HG02973 (cell line): ENCODE data around the gene NAXD.
"Not testable (repeated sequence)": the region's sequence is repeated elsewhere in the genome, so short reads cannot be mapped to it uniquely, and the experiment has no call there.

ENCODE experiments used
- ATAC-seq: cut with Tn5 transposase; IDR thresholded peaks from one replicate; pipeline ENCODE4 v1.9.1; 2021; ENCODE audit warnings: moderate library complexity; ENCODE audit not compliant: unreplicated experiment

The NAXD gene

DNA sequence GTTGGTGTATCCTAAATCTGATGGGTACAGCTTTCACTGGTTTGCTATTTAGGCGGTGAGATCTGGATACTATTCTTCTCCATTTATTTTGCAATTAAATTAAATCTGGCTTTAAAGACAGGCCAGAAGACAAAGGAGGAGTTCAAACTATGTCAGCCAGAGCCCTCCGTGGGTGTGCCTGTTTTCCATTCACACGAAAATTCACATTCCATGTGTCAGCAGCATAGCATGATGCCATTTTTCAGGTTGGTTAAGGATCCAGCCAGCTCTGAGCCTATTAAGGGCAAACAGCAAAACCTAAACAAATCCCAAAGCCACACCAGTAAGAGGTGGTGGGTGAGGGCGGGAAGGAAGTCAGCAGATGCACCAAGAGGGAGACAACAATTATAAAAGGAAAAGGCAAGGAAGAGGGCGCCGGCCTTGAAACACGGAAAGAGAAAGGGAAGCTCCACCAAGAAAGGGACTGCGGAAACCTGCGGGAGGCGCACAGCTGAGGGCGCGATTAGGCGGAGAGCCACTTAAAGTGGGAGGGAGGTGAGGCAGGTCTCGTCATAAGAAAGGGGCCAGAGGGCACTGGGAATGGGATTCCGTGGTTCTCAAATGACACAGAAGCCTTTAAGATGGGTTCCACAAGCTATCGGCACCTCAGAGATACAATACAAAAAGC, 47.6 kb downstream of the NAXD start:
- no peak for ATAC-seq

DNA sequence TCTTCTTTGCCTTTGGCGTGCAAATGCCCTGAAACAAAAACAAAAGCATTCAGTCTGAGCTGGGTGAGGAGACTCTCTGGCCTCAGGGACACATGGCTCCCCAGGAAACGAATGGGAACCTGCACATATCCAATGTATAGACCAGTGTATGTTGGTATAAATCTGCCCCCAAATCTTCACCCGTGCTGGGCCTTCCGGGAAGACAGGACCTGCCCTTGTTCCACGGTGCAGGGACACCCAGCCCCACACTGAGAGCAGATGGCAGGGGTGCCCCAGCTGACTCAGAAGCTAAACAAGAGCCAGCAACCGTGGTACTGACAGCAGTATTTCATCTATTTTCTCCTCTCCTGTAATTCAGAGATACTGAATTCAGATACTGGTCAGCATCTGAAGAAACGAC, 48.1 kb downstream of the NAXD start:
- no peak for ATAC-seq

DNA sequence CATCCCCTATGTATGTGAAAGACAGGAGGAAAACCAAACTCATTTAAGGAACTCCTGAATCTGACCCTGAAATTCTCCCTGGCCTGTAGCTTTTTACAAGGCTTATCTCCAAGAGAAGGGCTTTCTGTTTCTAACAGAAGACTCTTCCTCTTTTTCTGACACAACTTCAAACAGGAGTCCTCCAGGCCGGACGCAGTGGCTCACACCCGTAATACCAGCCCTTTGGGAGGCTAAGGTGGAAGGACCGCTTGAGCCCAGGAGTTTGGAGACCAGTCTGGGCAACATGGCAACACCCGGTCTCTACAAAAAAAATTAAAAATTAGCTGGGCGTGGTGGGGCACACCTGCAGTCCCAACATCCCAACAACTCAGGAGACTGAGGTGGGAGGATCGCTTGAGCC, 48.7 kb downstream of the NAXD start:
- no peak for ATAC-seq

DNA sequence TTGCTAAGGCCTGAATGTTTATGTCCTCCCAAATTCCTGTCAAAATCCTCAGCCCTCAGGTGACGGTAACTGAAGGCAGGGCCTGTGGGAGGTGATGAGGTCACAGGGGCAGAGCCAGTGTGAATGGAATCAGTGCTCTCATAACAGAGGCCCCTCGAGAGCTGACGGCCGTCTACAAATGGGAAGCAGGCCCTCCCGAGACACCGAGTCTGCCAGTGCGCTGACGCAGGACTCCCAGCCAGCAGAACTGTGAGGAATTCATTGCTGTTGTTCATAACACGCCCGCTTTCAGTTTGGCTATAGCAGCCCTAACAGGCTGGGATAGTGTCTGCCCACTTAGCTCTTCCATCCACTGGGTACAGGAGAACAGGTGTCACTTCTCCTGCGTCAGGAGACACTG, 49.3 kb downstream of the NAXD start:
- ATAC-seq: no peak

DNA sequence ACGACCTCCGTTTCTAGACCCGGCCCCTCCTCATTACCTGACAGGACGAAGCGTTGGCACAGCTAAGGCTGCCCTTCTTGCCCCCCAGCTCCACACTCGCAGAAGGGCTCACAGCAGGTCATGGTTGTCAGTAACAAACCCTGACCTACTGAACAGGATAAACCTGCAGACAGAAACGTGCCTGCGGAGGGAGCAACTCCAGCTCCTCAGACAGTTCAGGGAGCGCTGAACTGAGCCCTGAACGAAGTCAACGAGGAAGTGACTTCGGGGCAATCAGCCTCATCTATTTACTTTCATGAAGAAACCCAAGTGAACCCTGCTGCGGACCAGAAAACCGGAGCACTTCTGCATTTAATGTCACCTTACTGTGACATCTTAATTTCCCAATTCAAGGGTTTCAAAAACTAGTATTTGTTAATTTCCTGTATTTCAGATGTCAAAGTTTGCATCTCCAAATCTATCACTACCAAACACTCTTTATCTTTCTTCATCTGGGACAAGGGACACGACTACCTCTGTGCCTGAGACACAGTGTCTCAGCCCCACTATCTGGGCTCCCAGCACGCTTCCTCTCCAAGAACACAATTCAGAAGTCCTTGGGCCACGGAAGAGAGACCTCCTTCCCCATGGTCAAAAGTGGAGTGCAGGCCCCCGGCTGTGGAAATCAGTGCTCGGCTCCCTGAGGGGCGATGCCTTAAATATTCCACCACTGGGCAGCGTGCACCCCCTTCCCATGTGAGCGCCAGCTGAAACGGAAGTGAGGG, 50.3 kb downstream of the NAXD start:
- ATAC-seq: no peak

DNA sequence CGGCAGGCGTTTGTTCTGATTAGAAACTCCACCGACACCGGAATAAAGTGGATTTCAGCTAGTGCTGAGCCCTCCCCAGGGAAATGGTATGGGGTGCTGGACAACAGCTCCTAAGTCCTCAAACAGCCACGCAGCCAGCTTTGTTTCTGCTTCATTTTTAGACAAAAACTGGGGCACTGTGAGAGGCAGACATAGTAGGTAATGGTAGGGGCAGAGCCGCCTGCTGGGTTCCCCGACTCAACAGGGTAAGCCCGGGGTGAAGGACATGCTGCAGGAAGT, 50.8 kb downstream of the NAXD start:
- ATAC-seq: no peak

DNA sequence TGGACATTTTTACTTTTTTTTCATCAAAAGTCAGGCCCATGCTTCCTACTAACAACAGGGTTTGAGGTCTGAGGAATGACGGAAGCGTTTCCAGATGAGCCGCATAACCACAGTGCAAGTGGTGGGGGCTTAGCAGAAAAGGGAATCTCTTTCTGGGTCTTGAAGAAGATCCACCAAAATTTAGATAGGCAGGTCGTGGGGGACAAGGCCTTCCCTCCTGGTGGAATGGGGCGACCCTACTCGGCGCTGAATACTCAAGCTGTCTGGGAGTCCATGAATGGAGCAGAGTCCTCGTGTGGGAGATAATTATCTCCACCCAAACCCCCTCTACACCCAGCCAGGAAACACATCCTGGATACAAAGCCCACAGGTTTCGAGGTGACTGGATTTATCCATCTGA, 53.7 kb downstream of the NAXD start:
- ATAC-seq: no peak

DNA sequence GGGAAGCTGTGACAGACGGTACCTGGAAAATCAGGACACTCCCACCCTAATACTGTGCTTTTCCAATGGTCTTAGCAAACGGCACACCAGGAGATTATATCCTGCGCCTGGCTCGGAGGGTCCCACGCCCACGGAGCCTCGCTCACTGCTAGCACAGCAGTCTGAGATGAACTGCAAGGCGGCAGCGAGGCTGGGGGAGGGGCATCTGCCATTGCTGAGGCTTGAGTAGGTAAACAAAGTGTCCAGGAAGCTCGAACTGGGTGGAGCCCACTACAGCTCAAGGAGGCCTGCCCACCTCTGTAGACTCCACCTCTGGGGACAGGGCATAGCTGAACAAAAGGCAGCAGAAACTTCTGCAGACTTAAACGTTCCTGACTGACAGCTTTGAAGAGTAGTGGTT, 54.5 kb downstream of the NAXD start:
- ATAC-seq: not testable (repeated sequence)

DNA sequence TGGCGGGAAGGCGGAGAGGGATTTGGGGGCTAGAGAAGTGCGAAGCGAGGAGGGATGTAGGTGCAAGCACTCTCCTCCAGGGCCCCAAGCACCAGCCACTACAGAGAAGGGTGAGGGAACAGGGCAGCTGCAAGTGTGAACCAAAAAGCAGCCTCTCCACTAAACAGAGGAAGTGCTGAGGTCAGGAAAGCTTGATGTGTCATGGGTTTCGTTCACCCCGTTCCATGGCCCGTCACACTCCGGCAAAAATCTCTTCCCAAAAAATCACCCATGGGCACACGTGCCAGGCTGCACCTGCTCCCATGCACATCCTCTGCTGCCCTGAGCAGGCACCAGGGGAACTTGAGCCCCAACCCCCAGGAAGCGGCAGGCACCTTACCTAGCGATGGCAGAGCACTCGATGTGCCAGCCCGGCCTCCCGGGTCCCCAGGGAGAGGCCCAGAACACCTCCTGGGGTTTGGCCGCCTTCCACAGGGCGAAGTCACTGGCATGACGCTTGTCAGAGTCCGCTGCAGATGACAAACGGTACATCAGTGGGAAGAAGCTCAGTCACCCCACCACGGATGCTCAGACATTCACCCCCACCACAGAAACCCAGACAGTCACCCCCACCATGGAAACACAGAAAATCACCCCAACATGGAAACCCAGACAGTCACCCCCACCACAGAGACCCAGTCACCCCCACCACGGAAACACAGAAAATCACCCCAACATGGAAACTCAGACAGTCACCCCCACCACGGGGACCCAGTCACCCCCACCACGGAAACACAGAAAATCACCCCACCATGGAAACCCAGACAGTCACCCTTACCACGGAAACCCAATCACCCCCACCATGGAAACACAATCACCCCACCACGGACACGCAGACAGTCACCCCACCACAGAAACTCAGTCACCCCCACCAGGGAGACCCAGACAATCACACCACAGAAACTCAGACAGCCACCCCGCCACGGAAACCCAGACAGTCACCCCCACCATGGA, 61.5 kb downstream of the NAXD start:
- peak; percentile 55 for ATAC-seq

DNA sequence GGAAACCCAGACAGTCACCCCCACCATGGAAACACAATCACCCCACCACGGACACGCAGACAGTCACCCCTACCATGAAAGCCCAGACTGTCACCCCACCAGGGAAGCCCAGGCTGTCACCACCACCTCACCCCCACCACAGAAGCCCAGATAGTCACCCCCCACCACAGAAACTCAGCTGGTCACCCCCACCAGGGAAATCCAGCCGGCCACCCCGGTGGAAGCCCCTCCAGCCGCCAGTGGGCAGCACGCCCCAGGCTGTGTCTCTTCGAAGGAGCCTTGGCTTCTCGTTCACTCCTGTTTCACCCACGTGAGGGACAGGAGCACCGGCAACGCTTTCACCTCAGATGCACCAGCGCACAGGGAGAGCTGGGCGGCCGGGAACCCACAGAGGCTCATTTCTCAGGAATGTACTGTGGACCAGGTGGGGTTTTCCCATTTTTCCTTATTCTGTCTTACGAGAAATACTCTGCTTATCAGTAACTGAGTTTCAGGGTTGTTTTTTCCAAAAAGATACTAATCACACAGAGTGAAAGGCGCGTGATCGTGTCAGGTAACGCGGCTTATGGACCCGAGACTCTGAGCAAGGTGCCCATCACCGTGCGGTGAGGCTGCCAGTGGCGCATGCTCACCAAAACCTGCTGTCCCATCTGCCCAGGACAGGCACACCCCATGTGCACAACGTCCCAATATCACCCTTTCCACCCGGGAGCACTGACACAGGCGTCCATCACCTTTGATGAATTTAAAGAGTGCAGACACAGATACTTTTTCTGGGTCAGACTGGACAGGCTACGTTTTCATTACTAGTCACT, 62.6 kb downstream of the NAXD start:
- no peak for ATAC-seq

DNA sequence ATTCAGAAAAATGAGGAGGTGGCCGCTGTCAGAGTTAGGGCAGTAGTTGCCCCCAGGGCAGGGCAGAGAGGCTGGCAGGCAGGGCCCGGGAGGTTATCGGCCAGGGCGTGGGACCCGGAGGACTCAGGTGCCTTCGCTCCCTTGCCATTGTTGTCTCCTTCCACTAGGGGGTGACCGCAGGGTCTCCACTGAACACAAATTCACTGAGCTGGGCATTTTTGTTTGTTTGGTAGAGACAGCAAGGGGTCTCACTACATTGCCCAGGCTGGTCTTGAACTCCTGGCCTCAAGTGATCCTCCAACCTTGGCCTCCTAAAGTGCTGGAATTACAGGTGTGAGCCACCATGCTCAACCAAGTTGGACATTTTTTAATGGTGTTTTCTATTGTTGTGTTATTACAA, 65.5 kb downstream of the NAXD start:
- no peak for ATAC-seq

DNA sequence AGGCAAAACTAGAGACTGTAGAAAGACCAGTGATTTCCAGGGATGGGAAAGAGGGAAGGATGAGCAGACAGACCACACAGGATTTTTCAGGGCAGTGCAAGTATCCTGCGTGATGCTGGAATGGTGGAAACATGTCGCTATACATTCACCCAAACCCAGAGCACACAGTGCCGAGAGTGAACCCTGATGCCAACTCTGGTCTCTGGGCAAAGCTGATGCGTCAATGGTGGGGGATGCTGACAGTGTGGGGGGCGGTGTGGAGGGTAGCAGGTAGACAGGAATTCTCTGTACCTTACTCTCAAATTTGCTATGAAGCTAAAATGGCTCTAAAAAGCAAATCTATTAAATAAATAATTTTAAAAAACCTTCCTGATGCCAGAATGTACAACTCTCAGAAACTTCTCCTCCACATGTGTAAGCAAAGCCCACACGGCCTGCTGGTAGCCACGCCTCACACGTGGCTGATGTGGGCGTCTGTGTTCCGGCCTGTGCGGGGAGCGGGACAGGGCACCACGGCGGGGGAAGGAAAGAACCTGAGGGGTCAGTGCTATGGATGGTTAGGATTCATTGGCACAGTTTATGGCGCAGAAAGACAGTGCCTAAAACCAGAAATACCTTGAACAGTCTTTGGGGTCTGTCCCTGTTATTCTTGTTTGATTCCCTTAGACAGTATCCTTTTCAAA, 66.7 kb downstream of the NAXD start:
- ATAC-seq: no peak

DNA sequence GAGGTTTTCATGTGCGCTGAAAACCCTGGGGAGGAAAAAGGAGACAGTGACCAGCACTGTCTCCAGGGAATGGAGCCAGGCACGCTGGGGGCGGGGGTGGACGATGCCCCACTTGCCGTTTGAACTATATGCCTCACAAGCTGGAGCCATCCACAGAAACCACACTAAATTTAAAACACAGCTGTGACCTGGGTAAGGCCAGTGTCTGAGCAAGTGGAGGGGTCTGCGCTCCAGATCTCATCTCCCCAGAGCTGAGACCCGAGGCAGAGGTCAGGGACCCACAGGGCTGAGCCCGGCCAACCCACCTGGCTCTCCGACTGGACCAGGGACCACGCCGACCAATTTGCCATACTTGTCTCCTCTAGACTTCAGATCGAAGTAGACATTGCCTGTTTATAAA, 67.4 kb downstream of the NAXD start:
- ATAC-seq: no peak

DNA sequence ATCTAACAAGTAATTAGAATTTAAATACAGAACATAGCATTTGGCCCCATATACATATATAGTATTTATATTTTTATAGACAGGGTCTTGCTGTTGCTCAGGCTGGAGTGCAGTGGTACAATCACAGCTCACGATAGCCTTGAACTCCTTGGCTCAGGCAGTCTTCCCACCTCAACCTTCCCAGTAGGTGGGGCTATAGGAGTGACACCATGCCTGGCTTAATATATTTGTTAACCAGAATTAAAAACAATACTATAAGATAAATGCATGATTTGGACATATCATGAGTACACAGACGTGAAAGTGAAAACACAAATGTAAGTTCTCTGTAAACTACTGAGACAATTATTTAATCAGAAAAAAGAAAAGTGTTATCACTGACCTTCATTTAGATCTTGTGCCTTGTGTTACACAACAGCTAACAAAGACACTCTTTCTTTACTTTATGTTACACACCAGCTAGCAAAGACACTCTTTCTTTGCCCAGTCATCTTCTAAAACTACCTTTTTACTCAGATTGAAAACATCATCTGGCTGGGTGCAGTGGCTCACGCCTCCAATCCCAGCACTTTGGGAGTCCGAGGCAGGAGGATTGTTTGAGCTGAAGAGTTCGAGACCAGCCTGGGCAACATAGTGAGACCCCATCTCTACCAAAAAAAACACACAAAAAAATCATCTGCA, 68.0 kb downstream of the NAXD start:
- ATAC-seq: no peak

DNA sequence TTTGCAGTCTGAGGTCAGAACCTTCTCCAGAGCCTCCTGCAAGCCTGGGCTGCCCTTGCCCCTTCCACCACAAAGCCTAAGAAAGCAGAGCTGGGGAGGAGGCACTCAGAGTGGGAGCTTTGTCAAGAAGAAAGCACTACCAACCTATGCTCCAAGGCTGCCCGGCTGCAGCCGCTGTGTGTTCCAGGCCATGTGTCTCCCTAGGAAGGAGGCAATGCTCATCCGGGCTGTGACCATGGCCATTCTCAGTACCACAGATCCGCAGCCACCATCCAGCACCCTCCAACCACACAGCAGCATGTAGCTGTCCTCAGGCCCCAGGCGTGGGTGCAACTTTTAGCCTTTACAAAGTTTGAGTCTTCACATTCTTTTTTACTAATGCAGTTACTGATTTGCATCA, 68.6 kb downstream of the NAXD start:
- ATAC-seq: no peak

DNA sequence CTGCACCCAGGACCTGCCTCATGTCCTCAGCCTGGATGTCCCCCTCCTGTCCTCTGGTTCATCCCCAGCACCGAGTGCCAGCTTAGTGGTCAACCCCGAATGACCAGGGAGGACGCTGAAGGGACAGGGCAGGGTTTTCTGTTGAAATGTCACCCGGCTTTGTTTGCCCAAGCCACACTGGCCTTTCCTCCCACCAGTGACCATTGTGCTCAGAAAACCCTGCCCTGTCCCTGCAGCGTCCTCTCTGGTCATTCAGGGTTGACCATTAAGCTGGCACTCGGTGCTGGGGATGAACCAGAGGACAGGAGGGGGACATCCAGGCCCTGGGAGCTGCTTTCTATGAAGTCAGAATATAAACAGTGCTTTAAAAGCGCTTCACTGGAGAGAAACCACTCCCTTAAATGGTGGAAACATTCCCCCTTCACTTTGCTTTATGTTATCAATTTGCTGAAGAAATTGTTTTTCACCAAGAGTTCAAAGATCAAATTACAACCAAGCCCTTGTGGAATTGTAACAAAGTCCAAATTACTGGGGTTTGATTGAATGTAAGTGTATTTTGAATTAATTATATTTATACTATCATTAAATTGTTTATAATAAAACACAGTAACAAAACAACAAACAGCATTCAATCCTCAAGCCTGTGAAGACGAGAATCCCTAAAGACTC, 69.2 kb downstream of the NAXD start:
- ATAC-seq: no peak

DNA sequence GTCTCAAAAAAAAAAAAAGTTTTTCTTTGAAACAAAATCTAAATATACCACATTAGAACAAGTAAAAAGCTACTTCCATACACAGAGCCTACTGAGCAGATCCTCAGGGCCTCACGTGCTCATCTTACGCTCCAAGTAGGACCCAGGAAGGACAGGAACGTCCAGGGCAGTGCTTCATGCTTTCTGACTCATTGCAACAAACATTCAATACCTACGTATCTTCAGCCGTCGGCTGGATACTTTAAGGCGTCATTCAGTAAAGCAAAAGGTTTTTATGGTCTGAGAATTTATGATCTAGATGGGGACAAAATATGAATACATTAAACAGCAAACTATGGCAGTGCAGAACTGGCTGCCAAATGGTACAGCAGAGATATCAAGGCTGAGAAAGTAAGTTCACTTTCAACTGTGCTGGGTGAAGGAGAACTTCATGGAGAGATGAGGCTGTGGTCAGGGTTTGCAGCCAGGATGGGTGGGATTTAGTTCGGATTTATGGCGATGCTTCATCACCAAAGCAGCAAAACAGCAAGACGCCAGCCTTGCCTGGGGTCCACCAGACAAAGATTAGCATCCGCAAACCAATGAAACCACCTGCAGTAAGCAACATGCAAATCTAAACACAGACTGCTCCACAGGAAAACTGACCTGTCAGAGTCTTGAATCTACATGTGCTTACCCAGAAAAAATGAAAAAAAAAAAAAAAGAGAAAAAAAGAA, 70.1 kb downstream of the NAXD start:
- ATAC-seq: no peak

DNA sequence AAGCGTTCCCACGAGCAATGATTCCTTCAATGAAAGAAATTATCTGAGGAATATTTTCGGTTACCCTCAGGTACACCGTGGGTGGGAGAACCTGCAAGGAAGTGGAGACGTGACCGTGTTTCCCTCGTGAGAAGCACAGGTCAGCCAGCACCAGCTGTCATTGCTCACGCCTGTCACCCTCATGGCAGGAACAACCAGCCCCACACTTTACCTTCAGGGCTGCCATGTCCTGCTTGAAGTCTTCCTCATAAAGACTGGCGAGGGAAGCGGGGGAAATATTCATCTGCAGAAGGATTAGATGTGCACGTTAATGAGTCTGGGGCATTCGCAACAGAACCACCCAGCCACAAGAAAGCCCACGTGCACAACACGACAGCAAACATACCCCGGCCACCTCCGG, 72.4 kb downstream of the NAXD start:
- no peak for ATAC-seq

DNA sequence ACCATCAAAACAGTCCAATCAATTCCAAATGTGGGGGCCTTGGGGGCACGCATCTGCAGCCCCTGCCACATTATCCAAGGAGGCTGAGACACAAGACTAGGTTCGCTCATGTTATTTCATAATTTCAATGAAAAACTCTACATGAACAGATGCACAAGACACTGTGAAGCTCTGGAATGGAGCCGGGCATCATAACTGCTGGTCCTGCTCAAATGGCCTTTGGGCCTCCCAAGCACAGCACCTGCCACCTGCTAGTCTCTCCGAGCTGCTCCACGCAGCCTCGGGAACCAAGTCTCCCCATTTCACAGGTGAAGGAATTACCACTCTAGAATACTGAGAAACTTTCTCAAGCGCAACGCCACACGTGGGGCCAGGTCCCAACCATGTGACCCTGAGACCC, 73.7 kb downstream of the NAXD start:
- ATAC-seq: no peak
